Ovary (tissue), 10 donors: ENCODE results near the gene COL11A2. TPM values are rescaled to one million over a fixed set of nuclear protein-coding genes. Genes with fewer than 3 reads are reported as not detected.

Experiments
- DNase-seq, 5 donors: peaks; one replicate each; pipeline ENCODE4 v3.0.0-alpha.2; 2019 to 2020
- H3K27ac ChIP-seq, 2 donors: fragments of 200-600 bp; one replicate each; pipeline versions ENCODE4 v1.5.1 to v1.8.0; 2019 to 2022
- H3K27me3 ChIP-seq: fragments of 200-600 bp; one replicate; pipeline ENCODE4 v1.8.0; 2022
- H3K36me3 ChIP-seq: fragments of 200-600 bp; sonication (generic); one replicate; pipeline ENCODE4 v1.5.1; 2019
- H3K4me1 ChIP-seq: one replicate; pipeline ENCODE4 v1.8.1; 2013; ENCODE audit warnings: mild to moderate bottlenecking, moderate library complexity; ENCODE audit not compliant: insufficient read depth
- H3K4me3 ChIP-seq: fragments of 200-600 bp; sonication (generic); one replicate; pipeline ENCODE4 v1.5.1; 2017
- H3K9me3 ChIP-seq, 2 donors: fragments of 200-600 bp in 1 of 2; sonication (generic) in 1 of 2; one replicate each; pipeline versions ENCODE4 v1.5.1 to v1.8.1; 2013 to 2019; ENCODE audit warnings: mild to moderate bottlenecking in 1 of 2, moderate library complexity in 1 of 2
- CTCF ChIP-seq, 3 donors: fragments of 450-650 bp in 2 of 3; fragments of 200-600 bp in 1 of 3; IDR thresholded peaks; one replicate each; pipeline versions ENCODE4 v1.5.1 to v1.8.0; 2016 to 2022; ENCODE audit warnings: antibody characterized with exemption in 3 of 3, mild to moderate bottlenecking in 1 of 3
- EP300 ChIP-seq: sonication (generic); formaldehyde crosslinking; IDR thresholded peaks from one replicate; pipeline ENCODE4 v1.6.1; 2017; ENCODE audit warnings: antibody characterized with exemption
- POLR2A ChIP-seq: fragments of 450-650 bp; IDR thresholded peaks from one replicate; pipeline ENCODE4 v1.6.1; 2017; ENCODE audit warnings: antibody characterized with exemption, mild to moderate bottlenecking, moderate library complexity
- WGBS, 3 donors: extraction: QIAGEN DNeasy Blood & Tissue Kit in 1 of 3; methylation state at CpG; one replicate each; pipeline versions ENCODE4 v1.1.5 to v1.1.7; 2013 to 2017; 5-methylcytosine and 5-hydroxymethylcytosine counted together
- intact Hi-C, 4 donors: fragments of 100-400 bp; cut with DNase I; formaldehyde crosslinking; loops; one replicate each; pipeline versions ENCODE4 v1.11.0 to v1.15.1; 2022 to 2023
- long read RNA-seq, 3 donors: library from polyadenylated mRNA in 2 of 3; unstranded in 2 of 3; transcript quantifications; one replicate each; pipeline ENCODE4 v2.0.0 and lab custom pipeline, GENCODE V29; 2021 to 2026
- polyA plus RNA-seq, 2 donors: library from polyadenylated mRNA; stranded (reverse); fragments of 200-250 nt in 1 of 2; fragments of 350-450 nt in 1 of 2; fragmentation: Illumina TruSeq in 1 of 2; extraction: RNeasy Lipid Tissue Mini Kit (QIAGEN cat#74804) in 1 of 2; gene quantifications; one replicate each; pipeline ENCODE4 v1.2.3, GENCODE V29; 2013 to 2014
- total RNA-seq, 7 donors: library from RNA; depleted of rRNA in 2 of 7; stranded (reverse); fragments of >200 nt in 2 of 7; fragmentation: NEBNext Ultra II Directional in 3 of 7; extraction: Animal tissue kit (Norgen Biotek cat#: 25700) in 3 of 7; gene quantifications; one replicate each; pipeline versions ENCODE4 v1.1.0 to v1.2.4, GENCODE V29; 2016 to 2023
- donor health status: DM: no; HTN: no; CAD: no; lungs with moderate emphysema.
- donor health status: DM: no; HTN: no; CAD: no.
- donor health status: Bipolar disorder and iron deficiency.
- donor health status: DM: yes; HTN: yes; CAD: no.
- donor health status: DM: no; HTN: no; CAD: no.
- donor health status: DM: yes; HTN: yes; CAD: no.

COL11A2 gene
- total RNA-seq (1 to 10 TPM in 2 of 7 donors, under 1 TPM in 5; 0.53 to 1.2 (median 0.92) TPM), polyA plus RNA-seq (under 1 TPM; 0.52 to 0.96 TPM)
- long read RNA-seq, donor 1 = 0 reads
- long read RNA-seq, donor 2, partial matches to known transcripts = 55 of 60 reads
- long read RNA-seq, donor 2, other reads (novel, unspliced or antisense) = 5 of 60 reads
- long read RNA-seq, donor 3, partial matches to known transcripts = 2 of 3 reads
- long read RNA-seq, donor 3, other reads (novel, unspliced or antisense) = 1 of 3 reads

- H3K27me3 ChIP-seq = no peaks in the 10 kb centered on the region
- TF ChIP-seq EP300 (no peak), CTCF (IDR thresholded peaks at IDR 0.05) (no peak), POLR2A (no peak)
- H3K4me1 ChIP-seq = peaks cover 1% of the 10 kb centered on the region
- WGBS, 3 donors = 7 to 13% (median 9%) methylated on average over 32 to 35 of the region's 35 CpGs
- H3K27ac ChIP-seq = peak within 1 kb of the TSS in 1 of 2 donors; percentile 32
- H3K4me3 ChIP-seq = peak within 1 kb of the TSS; percentile 27
- intact Hi-C loops = no loop called here
- no peak for DNase-seq
- no peaks in the 10 kb centered on the region for H3K36me3 ChIP-seq
- no peaks in the 10 kb centered on the region for H3K9me3 ChIP-seq
These were observed at the start of gene COL11A2 for GRCh38 chr6:33192105-33192646. COL11A2 (minus strand) TSS chr6:33192467; CDS start chr6:33192240, 227 bp downstream.

- no peak for TF ChIP-seq EP300
- no peak for TF ChIP-seq CTCF (IDR thresholded peaks at IDR 0.05)
- TF ChIP-seq POLR2A = no peak
- 51 to 54% (median 54%) methylated on average over 3 of the region's 3 CpGs for WGBS, 3 donors
- Histone ChIP-seq H3K36me3 (no peaks in the 10 kb centered on the region), H3K4me3 (no peak overlapping the region), H3K9me3 (no peaks in the 10 kb centered on the region), H3K27me3 (no peaks in the 10 kb centered on the region), H3K4me1 (no peaks in the 10 kb centered on the region), H3K27ac (no peak overlapping the region)
- DNase-seq = no peak
- intact Hi-C loops = loop anchor here in 2 of 4 donors (10.0 kb wide), 1 partner anchor 237 kb away; the partner anchor contains the start of gene HLA-DOA (in 2 of the 2)
These were observed 49.7 kb upstream of the COL11A2 start for GRCh38 chr6:33241968-33242367.

GRCh38 chr6:33237741-33238140, 45.5 kb upstream of the COL11A2 start:
- no peaks in the 10 kb centered on the region for H3K9me3 ChIP-seq
- no peaks in the 10 kb centered on the region for H3K4me1 ChIP-seq
- TF ChIP-seq EP300 = no peak
- no peak for TF ChIP-seq POLR2A
- TF ChIP-seq CTCF (IDR thresholded peaks at IDR 0.05) = no peak
- no peak overlapping the region for H3K27ac ChIP-seq
- 13 to 35% (median 19%) methylated on average over 2 of the region's 2 CpGs for WGBS, 3 donors
- DNase-seq = no peak
- H3K4me3 ChIP-seq = no peak overlapping the region
- H3K36me3 ChIP-seq = no peaks in the 10 kb centered on the region
- intact Hi-C loops = no loop called here
- H3K27me3 ChIP-seq = no peaks in the 10 kb centered on the region

- Histone ChIP-seq H3K4me3 (no peak overlapping the region), H3K9me3 (no peaks in the 10 kb centered on the region), H3K4me1 (no peaks in the 10 kb centered on the region), H3K27me3 (no peaks in the 10 kb centered on the region), H3K27ac (no peak overlapping the region), H3K36me3 (no peaks in the 10 kb centered on the region)
- no peak for TF ChIP-seq EP300
- DNase-seq = no peak
- WGBS, 3 donors = 85 to 90% (median 88%) methylated on average over 6 of the region's 6 CpGs
- intact Hi-C loops = no loop called here
These were observed 44.6 kb upstream of the COL11A2 start for GRCh38 chr6:33236852-33237251.

GRCh38 chr6:33236328-33236727, 44.1 kb upstream of the COL11A2 start:
- intact Hi-C loops = no loop called here
- Histone ChIP-seq H3K4me3 (no peak overlapping the region), H3K4me1 (no peaks in the 10 kb centered on the region), H3K36me3 (no peaks in the 10 kb centered on the region), H3K27ac (no peak overlapping the region), H3K27me3 (no peaks in the 10 kb centered on the region), H3K9me3 (no peaks in the 10 kb centered on the region)
- no peak for TF ChIP-seq CTCF (IDR thresholded peaks at IDR 0.05)
- TF ChIP-seq POLR2A = no peak
- TF ChIP-seq EP300 = no peak
- DNase-seq = no peak
